ENCODE results near the gene ARMH3. TPM values are rescaled to one million over a fixed set of nuclear protein-coding genes. Genes with fewer than 3 reads are reported as not detected.

ARMH3 gene
- polyA plus RNA-seq, 1 experiment: 19.8 TPM

GRCh38 chr10:101902032-101902819 lies 153.7 kb downstream of the ARMH3 start:
- Histone ChIP-seq H3K27me3 (ENCODE audit: control insufficient read depth, insufficient read depth, low read length) (no peaks in the 10 kb centered on the region), H3K4me3 (ENCODE audit: low read depth, low read length) (no peak overlapping the region), H3K9me3 (ENCODE audit: control insufficient read depth, insufficient read depth, low read length) (no peaks in the 10 kb centered on the region), H3K27ac (ENCODE audit: low read depth, low read length) (no peak overlapping the region)
- POLR2A ChIA-PET: interaction anchor here (0.6 kb wide), 1 partner anchor 37 kb away, joined by 3 read pairs; no protein-coding TSS in a partner anchor
- no peak for DNase-seq (ENCODE audit: low read depth, low spot score)
- CTCF ChIA-PET: interaction anchor here (0.6 to 2.2 kb wide), 5 partner anchors 12 to 171 kb away, joined by 3 to 8 read pairs (median 4); no protein-coding TSS in a partner anchor
- no peak for TF ChIP-seq CTCF (IDR thresholded peaks at IDR 0.05; ENCODE audit: low read depth, low read length)

DNA sequence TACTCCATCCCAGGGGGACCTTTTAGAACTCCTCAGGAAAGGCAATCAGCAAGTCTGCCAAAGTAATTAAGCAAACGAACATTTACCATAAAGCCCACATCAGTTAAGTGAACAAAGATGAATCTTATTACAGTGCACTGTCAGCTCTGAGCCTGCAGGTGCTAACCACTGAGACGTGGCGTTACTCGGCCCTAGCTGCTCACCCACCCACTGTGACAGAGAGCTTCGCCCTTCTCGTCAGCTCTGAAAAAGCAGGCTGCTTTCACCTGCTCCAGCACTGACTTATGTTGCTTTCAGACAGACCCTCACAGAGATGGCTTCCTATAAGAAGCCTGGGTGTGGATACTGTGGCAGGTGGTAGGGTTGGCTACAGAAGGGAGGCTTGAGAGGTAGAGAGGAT lies 154.6 kb downstream of the ARMH3 start:
- POLR2A ChIA-PET: no interaction called here
- CTCF ChIA-PET: interaction anchor here (0.6 to 5.4 kb wide), 6 partner anchors 11 to 172 kb away, joined by 3 to 46 read pairs (median 5); no protein-coding TSS in a partner anchor
- Histone ChIP-seq H3K4me3 (ENCODE audit: low read depth, low read length) (no peak overlapping the region), H3K27me3 (ENCODE audit: control insufficient read depth, insufficient read depth, low read length) (no peaks in the 10 kb centered on the region), H3K27ac (ENCODE audit: low read depth, low read length) (no peak overlapping the region), H3K9me3 (ENCODE audit: control insufficient read depth, insufficient read depth, low read length) (no peaks in the 10 kb centered on the region)
- no peak for DNase-seq (ENCODE audit: low read depth, low spot score)
- TF ChIP-seq CTCF (IDR thresholded peaks at IDR 0.05; ENCODE audit: low read depth, low read length): no peak

DNA sequence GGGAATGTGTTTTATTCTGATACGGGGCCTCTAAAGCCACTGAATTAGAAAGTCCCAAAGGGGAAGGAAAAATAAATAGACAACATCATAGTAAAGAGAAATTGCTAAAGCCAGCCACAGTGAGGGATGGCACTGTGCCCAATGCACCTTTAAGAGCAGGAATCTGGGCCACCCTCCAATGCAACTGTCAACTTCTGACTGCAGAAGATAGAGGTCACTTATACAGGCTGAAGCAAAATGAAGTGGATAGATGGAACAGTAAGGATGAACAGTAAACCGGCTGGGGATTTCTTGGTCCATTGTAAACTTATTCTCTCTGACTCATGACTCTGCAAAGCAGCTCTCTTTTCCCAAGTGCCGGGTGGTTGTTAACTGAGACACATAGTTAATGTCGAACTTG lies 158.3 kb downstream of the ARMH3 start:
- POLR2A ChIA-PET: interaction anchor here (1.1 to 2.2 kb wide), 3 partner anchors 41 to 98 kb away, joined by 3 to 9 read pairs (median 5); partner anchors contain the start of gene OGA
- peak; percentile 36 for DNase-seq (ENCODE audit: low read depth, low spot score)
- no peaks in the 10 kb centered on the region for H3K9me3 ChIP-seq (ENCODE audit: control insufficient read depth, insufficient read depth, low read length)
- H3K27ac ChIP-seq (ENCODE audit: low read depth, low read length): no peak overlapping the region
- no peaks in the 10 kb centered on the region for H3K27me3 ChIP-seq (ENCODE audit: control insufficient read depth, insufficient read depth, low read length)
- TF ChIP-seq CTCF (IDR thresholded peaks at IDR 0.05; ENCODE audit: low read depth, low read length): no peak
- H3K4me3 ChIP-seq (ENCODE audit: low read depth, low read length): no peak overlapping the region
- CTCF ChIA-PET: interaction anchor here (0.9 to 5.4 kb wide), 6 partner anchors 9 to 112 kb away, joined by 3 to 46 read pairs (median 11); no protein-coding TSS in a partner anchor

GRCh38 chr10:101896225-101896877 lies 159.6 kb downstream of the ARMH3 start:
- POLR2A ChIA-PET: interaction anchor here (2.2 kb wide), 1 partner anchor 43 kb away, joined by 9 read pairs; no protein-coding TSS in a partner anchor
- Histone ChIP-seq H3K9me3 (ENCODE audit: control insufficient read depth, insufficient read depth, low read length) (no peaks in the 10 kb centered on the region), H3K27me3 (ENCODE audit: control insufficient read depth, insufficient read depth, low read length) (no peaks in the 10 kb centered on the region), H3K4me3 (ENCODE audit: low read depth, low read length) (no peak overlapping the region), H3K27ac (ENCODE audit: low read depth, low read length) (no peak overlapping the region)
- TF ChIP-seq CTCF (IDR thresholded peaks at IDR 0.05; ENCODE audit: low read depth, low read length): no peak
- peak; percentile 8 for DNase-seq (ENCODE audit: low read depth, low spot score)
- CTCF ChIA-PET: interaction anchor here (0.5 to 5.4 kb wide), 6 partner anchors 8 to 113 kb away, joined by 3 to 46 read pairs (median 11); no protein-coding TSS in a partner anchor
